Stomach (tissue), 19 donors: Measurements from ENCODE around the gene KIAA0408. TPM values are rescaled to one million over a fixed set of nuclear protein-coding genes. Genes with fewer than 3 reads are reported as not detected.

Experiments
- DNase-seq, 2 donors: peaks; one replicate each; pipeline versions ENCODE4 v3.0.0 to v3.0.0-alpha.2; 2013 to 2019
- H3K27ac ChIP-seq, 5 donors: fragments of 200-600 bp in 4 of 5; sonication (generic) in 4 of 5; one replicate each; pipeline ENCODE4 v1.5.1; 2013 to 2019; ENCODE audit warnings: mild to moderate bottlenecking in 1 of 5, moderate library complexity in 1 of 5
- H3K27me3 ChIP-seq, 3 donors: fragments of 200-600 bp; sonication (generic); one replicate each; pipeline ENCODE4 v1.5.1; 2017 to 2019; ENCODE audit warnings: mixed run types in 1 of 3
- H3K36me3 ChIP-seq, 4 donors: fragments of 200-600 bp; sonication (generic); 1 replicate in 3 of 4; 2 replicates in 1 of 4; pipeline ENCODE4 v1.5.1; 2016 to 2019
- H3K4me1 ChIP-seq, 4 donors: fragments of 200-600 bp; sonication (generic); one replicate each; pipeline ENCODE4 v1.5.1; 2016 to 2019
- H3K4me3 ChIP-seq, 4 donors: fragments of 200-600 bp; sonication (generic) in 3 of 4; one replicate each; pipeline ENCODE4 v1.5.1; 2016 to 2019; ENCODE audit warnings: mild to moderate bottlenecking in 1 of 4
- H3K9me3 ChIP-seq, 4 donors: fragments of 200-600 bp; sonication (generic); one replicate each; pipeline ENCODE4 v1.5.1; 2016 to 2019
- CTCF ChIP-seq, 7 experiments: fragments of 450-650 bp in 4 of 7; fragments of 200-600 bp in 3 of 7; sonication (generic) in 3 of 7; IDR thresholded peaks; one replicate each; pipeline ENCODE4 v1.5.1; 2016 to 2019; ENCODE audit warnings: antibody characterized with exemption in 7 of 7, control low read depth in 2 of 7, mild to moderate bottlenecking in 1 of 7
- EP300 ChIP-seq: sonication (generic); formaldehyde crosslinking; IDR thresholded peaks from one replicate; pipeline ENCODE4 v1.6.1; 2017; ENCODE audit warnings: antibody characterized with exemption
- POLR2A ChIP-seq, 4 donors: fragments of 450-650 bp; IDR thresholded peaks; one replicate each; pipeline ENCODE4 v1.6.1; 2016; ENCODE audit warnings: antibody characterized with exemption in 4 of 4, control low read depth in 2 of 4, mild to moderate bottlenecking in 1 of 4, moderate library complexity in 1 of 4
- POLR2AphosphoS5 ChIP-seq, 3 donors: sonication (generic); formaldehyde crosslinking; IDR thresholded peaks; one replicate each; pipeline ENCODE4 v1.6.1; 2016; ENCODE audit warnings: antibody characterized with exemption in 3 of 3
- WGBS, 5 donors: extraction: QIAGEN DNeasy Blood & Tissue Kit in 3 of 5; methylation state at CpG; one replicate each; pipeline versions ENCODE4 v1.1.5 to v1.1.7; 2013 to 2018; 5-methylcytosine and 5-hydroxymethylcytosine counted together
- intact Hi-C: fragments of 100-400 bp; cut with DNase I; formaldehyde crosslinking; loops from one replicate; pipeline ENCODE4 v1.15.1; 2023; ENCODE audit warnings: low total_unique reads
- long read RNA-seq, 10 donors: transcript quantifications; one replicate each; lab custom pipeline, GENCODE V29; 2026
- polyA plus RNA-seq, 3 donors: library from polyadenylated mRNA; stranded (reverse); fragments of 200-250 nt; gene quantifications; one replicate each; pipeline ENCODE4 v1.2.3, GENCODE V29; 2013
- total RNA-seq, 5 donors: library from RNA; depleted of rRNA; stranded (reverse); fragments of >200 nt; gene quantifications; one replicate each; pipeline versions ENCODE4 v1.1.0 to v1.2.3, GENCODE V29; 2014 to 2016
- donor health status: healthy with polysubstance abuse.
- donor health status: Bipolar disorder and iron deficiency.
- donor health status: healthy.

The KIAA0408 gene
- 10 to 100 TPM in 3 of 5 donors, 1 to 10 TPM in 1, under 1 TPM in 1; 0.87 to 89.3 (median 23.3) TPM for total RNA-seq
- 1 to 10 TPM; 1.4 to 3.4 (median 2.5) TPM for polyA plus RNA-seq
- long read RNA-seq, donor 1, partial matches to known transcripts = 0 of 1 reads
- long read RNA-seq, donor 1, other reads (novel, unspliced or antisense) = 0 of 1 reads
- long read RNA-seq, donor 2, partial matches to known transcripts = 0 of 2 reads
- long read RNA-seq, donor 2, other reads (novel, unspliced or antisense) = 0 of 2 reads
- long read RNA-seq, donor 3, full-length matches to known transcripts = 2 of 2 reads
- long read RNA-seq, donor 3, partial matches to known transcripts = 0 of 2 reads
- long read RNA-seq, donor 3, other reads (novel, unspliced or antisense) = 0 of 2 reads
- long read RNA-seq, donor 4, partial matches to known transcripts = 0 of 1 reads
- long read RNA-seq, donor 4, other reads (novel, unspliced or antisense) = 0 of 1 reads
- long read RNA-seq, donor 5, partial matches to known transcripts = 0 of 2 reads
- long read RNA-seq, donor 5, other reads (novel, unspliced or antisense) = 0 of 2 reads
- long read RNA-seq, donor 6, partial matches to known transcripts = 0 of 2 reads
- long read RNA-seq, donor 6, other reads (novel, unspliced or antisense) = 0 of 2 reads
- long read RNA-seq, donor 7, partial matches to known transcripts = 0 of 4 reads
- long read RNA-seq, donor 7, other reads (novel, unspliced or antisense) = 0 of 4 reads
- long read RNA-seq, donor 8, partial matches to known transcripts = 0 of 1 reads
- long read RNA-seq, donor 8, other reads (novel, unspliced or antisense) = 0 of 1 reads
- long read RNA-seq, donor 9, partial matches to known transcripts = 0 of 1 reads
- long read RNA-seq, donor 9, other reads (novel, unspliced or antisense) = 0 of 1 reads
- long read RNA-seq, donor 10 = 0 reads

GRCh38 chr6:127459231-127459641, at the start of gene KIAA0408:
KIAA0408 (minus strand) TSS chr6:127459389; CDS start chr6:127453981, 5,408 bp downstream.
- Histone ChIP-seq H3K36me3 (no peaks in the 10 kb centered on the region), H3K27ac (peak within 1 kb of the TSS; percentile 18 to 82 (median 75)), H3K4me3 (peak within 1 kb of the TSS; percentile 37 to 41 (median 40)), H3K9me3 (no peaks in the 10 kb centered on the region), H3K27me3 (no peaks in the 10 kb centered on the region), H3K4me1 (peaks cover 10 to 55% (median 29%) of the 10 kb centered on the region in 4 donors)
- TF ChIP-seq CTCF (IDR thresholded peaks at IDR 0.05) = no peak
- peak in 2 of 3 donors; percentile 32 to 83 for TF ChIP-seq POLR2AphosphoS5 (IDR thresholded peaks at IDR 0.05)
- no peak for TF ChIP-seq POLR2A (IDR thresholded peaks at IDR 0.05)
- no peak for TF ChIP-seq EP300
- intact Hi-C loops = no loop called here
- WGBS, 5 donors = 26 to 34% (median 30%) methylated on average over 4 of the region's 4 CpGs
- DNase-seq = peak; percentile 62 to 92

GRCh38 chr6:127506894-127507293, 47.7 kb upstream of the KIAA0408 start:
- no peak overlapping the region for H3K27ac ChIP-seq
- no peaks in the 10 kb centered on the region for H3K4me1 ChIP-seq
- H3K36me3 ChIP-seq = peaks cover 0 to 6% (median 0%) of the 10 kb centered on the region in 4 donors
- DNase-seq = no peak
- intact Hi-C loops = no loop called here
- H3K27me3 ChIP-seq = no peaks in the 10 kb centered on the region
- TF ChIP-seq CTCF (IDR thresholded peaks at IDR 0.05) (no peak), EP300 (no peak), POLR2AphosphoS5 (IDR thresholded peaks at IDR 0.05) (no peak), POLR2A (IDR thresholded peaks at IDR 0.05) (no peak)
- WGBS, 5 donors = 65 to 84% (median 71%) methylated on average over 1 of the region's 1 CpG
- peaks cover 0 to 3% (median 0%) of the 10 kb centered on the region in 4 donors for H3K9me3 ChIP-seq
- H3K4me3 ChIP-seq = no peak overlapping the region

- H3K4me1 ChIP-seq = no peaks in the 10 kb centered on the region
- no peak for TF ChIP-seq POLR2AphosphoS5 (IDR thresholded peaks at IDR 0.05)
- no peak for TF ChIP-seq CTCF (IDR thresholded peaks at IDR 0.05)
- no peak for TF ChIP-seq EP300
- TF ChIP-seq POLR2A (IDR thresholded peaks at IDR 0.05) = no peak
- intact Hi-C loops = no loop called here
- no peaks in the 10 kb centered on the region for H3K27me3 ChIP-seq
- WGBS, 5 donors = 91 to 95% (median 93%) methylated on average over 3 of the region's 3 CpGs
- DNase-seq = no peak
- H3K36me3 ChIP-seq = no peaks in the 10 kb centered on the region
- no peak overlapping the region for H3K4me3 ChIP-seq
- no peak overlapping the region for H3K27ac ChIP-seq
- H3K9me3 ChIP-seq = no peaks in the 10 kb centered on the region
Observed at GRCh38 chr6:127503022-127503421, 43.8 kb upstream of the KIAA0408 start.

- Histone ChIP-seq H3K27ac (no peak overlapping the region), H3K36me3 (no peaks in the 10 kb centered on the region), H3K9me3 (no peaks in the 10 kb centered on the region), H3K27me3 (no peaks in the 10 kb centered on the region), H3K4me3 (no peak overlapping the region), H3K4me1 (no peaks in the 10 kb centered on the region)
- DNase-seq = no peak
- intact Hi-C loops = no loop called here
- no peak for TF ChIP-seq POLR2A (IDR thresholded peaks at IDR 0.05)
- 35 to 70% (median 48%) methylated on average over 1 of the region's 1 CpG for WGBS, 5 donors
Observed at GRCh38 chr6:127497410-127497809, 38.2 kb upstream of the KIAA0408 start.
